Ramos (cell line): ENCODE data around the gene GPR161.

ENCODE experiments used
- in situ Hi-C: fragments of 300-500 bp; cut with MboI; formaldehyde crosslinking; loops from one replicate; pipeline ENCODE4 v1.14.3; 2022; ENCODE audit warnings: low sequenced_read_pairs; ENCODE audit not compliant: unreplicated experiment

Gene GPR161

DNA sequence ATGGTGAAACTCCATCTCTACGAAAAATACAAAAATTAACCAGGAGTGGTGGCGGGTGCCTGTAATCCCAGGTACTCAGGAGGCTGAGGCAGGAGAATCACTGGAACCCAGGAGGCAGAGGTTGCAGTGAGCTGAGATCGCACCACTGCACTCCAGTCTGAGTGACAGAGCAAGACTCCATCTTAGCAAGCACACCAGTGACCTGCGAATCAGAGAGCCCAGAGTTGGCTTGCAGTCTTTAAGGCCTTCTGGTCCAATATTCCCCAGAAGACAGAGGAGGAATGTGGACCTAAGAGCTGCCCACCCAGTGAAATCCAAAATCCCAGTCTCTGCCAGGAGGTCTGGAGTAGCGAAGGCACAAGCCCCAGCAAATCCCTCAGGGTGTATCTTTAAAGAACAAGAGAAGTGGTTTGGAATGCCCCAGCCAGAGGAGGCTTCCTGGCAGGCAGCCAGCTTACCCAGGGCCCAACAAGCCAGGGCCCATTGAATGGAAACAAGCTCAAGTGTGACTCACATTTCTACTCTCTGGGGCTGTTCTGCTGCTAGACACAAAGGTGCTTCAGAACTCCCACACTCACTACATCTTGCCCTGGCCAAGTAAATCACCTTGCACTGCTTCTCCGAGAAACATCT is 23.9 kb downstream of the GPR161 start:
- in situ Hi-C loops, result no loop called here

DNA sequence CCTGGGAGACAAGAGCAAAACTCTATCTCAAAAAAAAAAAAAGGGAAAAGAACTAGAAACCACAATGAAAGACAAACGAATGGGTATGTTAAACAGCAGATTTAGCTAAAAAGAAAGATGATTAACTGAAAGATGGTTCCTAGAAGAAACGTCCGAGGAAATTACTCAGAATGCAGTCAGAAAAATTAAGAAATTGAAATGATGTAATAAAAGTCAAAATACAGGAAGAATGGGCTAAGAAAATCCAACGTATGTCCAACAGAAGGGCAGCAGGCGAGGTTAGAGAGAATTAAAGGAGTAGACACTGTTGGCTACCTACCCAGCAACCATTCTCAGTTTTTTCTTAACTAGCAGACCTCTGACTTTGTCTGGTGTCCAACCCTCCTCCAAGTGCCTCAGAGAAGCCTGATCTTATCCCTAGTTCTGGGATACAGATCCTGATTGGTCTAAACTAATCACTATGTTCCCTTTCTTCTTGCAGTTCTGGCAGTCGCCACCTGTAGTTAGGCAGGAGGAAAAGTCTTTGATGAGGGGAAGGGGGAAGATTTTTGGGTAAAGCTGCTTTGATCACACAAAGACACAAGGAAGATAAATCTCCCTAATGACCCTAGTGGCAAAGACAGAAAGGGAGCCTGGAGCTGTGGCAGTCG is 25.7 kb downstream of the GPR161 start:
- in situ Hi-C loops, result no loop called here

DNA sequence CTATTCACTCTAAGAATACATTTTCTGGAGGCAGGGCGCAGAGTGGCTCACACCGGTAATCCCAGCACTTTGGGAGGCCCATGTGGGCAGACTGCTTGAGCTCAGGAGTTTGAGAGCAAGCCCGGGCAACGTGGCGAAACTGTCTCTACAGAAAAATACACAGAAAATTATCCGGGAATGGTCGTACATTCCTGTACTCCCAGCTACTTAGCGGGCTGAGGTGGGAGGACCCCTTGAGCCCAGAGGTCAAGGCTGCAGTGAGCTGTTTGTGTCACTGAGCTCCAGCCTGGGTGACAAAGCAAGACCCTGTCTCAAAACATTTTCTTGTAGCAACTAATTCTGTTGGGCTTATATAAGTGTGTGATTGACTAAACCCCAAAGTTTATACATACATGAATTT is 30.5 kb downstream of the GPR161 start:
- in situ Hi-C loops, result no loop called here

DNA sequence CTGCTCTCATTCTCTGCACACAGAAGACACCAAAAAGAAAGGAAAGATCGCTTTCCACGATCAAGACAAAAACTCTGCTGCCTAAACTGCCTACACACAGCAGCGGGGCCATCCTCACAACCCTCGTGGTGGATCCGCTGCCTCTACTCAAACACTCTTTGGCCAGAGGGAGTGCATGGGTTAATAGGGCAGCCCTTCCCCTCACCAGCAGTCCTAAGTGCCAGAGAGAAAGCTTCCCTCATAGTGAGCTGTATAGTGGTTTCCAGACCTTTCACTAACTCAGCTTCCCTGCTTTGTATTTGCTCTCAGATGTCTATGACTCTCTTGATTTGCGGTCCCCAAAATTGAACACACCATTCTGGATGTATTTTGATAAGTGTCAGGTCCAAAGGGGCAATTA is 30.9 kb downstream of the GPR161 start:
- in situ Hi-C loops, result no loop called here

DNA sequence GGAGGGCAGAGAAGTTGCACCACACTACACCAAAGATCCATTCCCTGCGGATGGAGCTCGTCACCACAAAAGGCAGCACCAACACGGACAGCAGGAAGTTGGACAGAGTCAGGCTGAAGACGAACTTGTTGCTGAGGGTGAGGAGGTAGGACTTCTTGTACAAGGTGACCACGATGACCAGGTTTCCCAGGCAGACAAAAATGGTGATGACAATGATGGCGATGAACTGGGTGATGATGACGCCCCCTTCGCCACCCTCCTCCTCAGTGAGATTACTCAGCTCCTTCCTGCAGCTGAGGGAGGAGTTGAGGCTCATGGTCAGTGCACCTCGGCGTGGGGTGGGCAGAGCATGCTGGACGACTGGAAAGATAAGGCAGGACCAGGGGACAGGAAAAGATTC is 32.2 kb downstream of the GPR161 start:
- in situ Hi-C loops, result no loop called here

DNA sequence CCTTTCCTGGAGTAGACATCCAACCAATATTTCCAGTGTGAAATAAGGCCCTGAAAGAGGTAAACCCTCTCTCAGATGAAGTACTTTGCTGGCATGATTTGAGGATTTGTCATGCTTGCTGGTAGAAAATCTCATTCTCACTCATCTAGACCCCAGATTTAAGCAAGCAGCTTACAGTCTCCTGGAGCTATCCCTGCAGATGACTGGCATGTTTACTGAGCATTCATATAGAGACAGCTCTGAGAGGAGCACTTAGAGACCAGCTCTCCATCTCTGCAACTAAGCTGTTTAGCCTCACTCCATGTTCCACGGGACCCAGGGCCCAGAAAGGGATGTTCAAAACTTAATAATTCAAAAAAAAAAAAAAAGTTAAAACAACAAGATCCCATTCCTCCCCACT is 34.2 kb downstream of the GPR161 start:
- in situ Hi-C loops, result no loop called here

DNA sequence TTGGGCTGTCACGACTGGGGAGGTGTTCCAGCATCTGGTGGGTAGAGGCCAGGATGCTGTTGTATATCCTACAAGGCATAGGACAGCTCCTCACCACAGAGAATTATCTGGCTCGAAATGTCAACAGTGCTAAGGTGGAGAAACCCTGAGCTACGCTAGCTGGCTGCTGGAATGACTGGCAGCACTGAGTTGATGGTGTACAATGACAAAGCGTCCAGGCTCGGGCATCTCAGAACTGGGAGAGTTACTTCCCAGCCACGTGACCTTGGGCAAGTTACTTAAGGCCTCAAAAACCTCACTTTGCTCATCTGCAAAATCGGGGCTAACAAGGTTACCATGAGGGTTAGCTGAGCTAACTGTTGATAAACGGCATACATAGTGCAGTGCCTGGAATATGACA is 35.4 kb downstream of the GPR161 start:
- in situ Hi-C loops, result no loop called here

DNA sequence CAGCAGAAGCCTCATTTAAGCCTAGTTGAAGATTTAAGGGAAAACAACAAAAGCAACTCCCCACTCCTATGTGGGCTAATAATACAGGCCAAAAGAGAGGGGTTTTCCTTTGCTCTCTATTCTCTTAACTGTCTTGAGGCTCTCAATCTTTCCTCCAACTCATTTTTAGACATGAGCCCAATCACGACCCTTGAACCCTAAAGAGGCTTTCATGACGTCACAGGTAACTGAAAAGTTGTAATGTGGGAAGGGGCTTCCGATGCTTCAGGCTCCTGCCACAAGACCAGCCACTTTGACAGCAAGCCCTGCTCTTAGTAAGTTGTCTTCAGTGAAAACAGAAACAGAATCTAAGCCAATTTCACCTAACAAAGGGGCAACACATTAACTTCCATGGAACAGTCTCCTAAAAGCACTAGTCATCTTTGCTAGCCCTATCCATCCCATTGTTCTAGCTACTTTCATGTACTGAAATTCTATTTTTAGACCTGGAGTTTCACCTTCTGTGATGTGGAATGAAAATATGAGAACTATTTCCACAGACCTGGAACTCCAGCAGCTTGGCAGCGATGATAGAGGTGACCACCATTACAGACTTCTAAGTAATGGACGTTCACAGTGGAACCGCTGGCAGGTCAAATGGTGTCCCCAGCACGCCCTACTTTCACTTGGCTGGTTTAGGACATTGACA is 36.3 kb downstream of the GPR161 start:
- in situ Hi-C loops, result no loop called here

DNA sequence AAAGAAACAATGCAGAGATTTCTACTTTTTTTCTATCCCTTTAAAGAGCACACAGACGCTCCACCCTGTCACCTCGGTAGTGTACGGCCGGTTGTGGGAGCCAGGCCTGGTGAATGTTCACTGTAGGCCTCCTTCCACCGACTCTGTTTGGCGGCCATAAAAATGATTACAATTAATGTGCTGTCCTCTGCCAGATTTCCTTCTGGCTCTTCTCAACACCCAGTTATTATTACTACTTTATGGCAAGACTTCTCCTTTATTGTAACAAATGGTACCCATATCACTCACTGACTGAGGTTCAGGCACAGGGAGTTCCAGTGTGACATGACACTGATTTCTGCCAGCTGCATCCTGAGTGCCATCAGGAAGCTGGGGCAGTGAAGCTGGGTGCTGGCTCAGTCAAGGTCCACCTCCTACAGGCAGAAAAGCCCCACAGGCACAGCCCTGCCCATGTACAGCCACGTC is 37.4 kb downstream of the GPR161 start:
- in situ Hi-C loops, result loop anchor here (25.0 kb wide), 1 partner anchor 512 kb away; no protein-coding TSS in a partner anchor

DNA sequence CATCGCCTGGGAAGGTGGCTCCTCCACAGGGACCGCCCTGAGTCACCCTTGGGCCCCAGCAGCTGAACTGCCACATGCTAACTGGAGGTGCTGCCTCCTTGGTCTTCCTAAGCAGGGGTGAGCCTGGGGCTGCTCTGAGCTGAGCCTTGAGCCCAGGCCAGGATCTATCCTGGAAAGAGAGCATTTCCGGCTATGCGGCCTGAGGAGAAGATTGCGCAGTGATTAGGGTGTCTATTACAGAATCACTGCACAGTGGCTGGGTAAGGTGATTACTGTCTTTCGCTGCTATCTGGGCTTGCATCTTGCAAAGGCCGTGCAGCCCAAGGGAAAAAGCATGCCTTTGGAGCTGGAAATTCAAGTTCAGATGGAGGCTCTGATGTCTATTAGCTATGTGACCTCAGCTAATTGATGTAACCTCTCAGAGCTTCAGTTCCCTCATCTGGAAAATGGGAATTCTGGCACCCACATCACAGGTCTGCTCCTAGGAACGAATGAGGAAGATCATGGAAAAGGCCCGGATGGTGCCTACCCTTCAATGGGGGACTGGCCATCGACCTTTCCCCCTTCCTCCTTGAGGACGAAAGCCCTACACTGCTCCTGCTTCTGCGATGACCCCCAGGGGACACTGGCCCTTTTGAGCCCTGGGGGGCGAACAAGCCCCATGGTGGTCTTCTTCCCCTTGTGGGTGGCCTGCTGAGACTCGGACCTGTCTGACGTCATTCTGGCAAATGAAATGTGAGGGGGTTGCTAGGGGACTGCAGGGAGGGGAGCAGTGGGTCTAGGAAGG is 38.0 kb downstream of the GPR161 start:
- in situ Hi-C loops, result loop anchor here (25.0 kb wide), 1 partner anchor 511 kb away; no protein-coding TSS in a partner anchor

DNA sequence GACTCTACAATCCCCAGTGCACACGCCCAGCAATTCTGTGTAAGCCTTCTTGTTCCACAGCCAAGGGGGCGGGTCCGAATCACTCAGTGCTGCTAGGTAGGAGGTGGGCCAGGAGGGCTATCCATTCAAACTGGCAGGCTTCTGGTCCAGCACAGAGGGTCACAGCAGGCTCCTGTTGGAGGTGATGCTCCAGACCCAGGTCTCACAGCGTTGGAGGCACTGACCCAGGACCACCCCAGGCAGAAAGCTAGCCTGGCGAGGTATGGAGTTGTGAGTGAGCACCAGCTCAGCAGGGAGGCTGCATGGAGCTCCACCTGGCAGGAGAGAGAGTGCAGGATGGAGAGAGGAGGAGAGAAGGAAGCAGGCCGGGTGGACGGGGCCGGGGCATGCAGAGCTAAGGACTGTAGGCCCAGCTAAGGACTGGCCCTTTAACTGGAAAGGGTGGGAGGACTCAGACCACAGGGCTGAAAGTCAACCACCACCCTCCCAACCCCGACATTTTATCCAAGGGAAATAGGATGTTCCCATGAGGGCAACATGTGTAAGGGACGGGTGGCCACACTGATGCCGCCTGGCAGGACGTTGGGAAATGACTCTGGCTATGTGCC is 38.7 kb downstream of the GPR161 start:
- in situ Hi-C loops, result loop anchor here (25.0 kb wide), 1 partner anchor 511 kb away; no protein-coding TSS in a partner anchor

DNA sequence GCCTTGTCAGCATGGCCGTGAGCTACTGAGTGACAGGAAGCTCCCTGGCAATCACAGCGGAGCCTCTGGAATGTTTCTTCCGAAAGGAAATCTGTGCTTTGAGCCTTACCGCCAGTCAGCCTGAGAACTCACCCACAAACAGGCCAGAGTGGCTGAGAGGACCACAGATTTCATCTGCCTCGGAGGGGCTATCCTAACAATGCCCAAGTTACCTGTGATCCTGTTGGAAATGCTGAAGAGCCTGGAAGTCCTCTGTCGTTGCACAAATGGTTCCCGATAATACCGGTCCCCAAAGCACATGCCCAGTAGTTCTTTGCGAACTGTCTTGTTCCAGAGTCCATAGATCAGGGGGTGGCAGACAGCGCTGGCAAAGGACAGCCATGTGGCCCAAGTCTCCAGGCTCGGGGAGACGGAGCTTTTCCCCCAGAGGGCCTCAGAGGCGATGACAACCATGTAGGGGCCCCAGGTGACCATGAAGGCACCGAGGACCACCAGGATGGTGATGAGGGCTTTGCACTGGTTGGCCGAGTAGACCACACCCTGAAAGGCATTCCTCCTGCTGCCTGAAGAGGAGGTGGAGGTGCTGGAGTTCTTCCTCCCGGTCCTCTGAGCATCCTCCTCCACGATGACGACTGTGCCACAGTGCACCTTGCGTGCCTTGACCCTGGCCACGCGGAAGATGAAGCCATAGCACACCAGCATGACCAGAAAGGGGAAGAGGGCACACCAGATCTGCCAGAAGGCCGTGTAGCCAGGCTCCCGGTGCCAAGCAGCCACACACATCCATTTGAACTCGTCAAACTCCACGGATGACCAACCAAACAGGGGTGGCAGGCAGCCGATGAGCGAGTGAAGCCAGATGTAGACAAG is 40.2 kb downstream of the GPR161 start:
- in situ Hi-C loops, result loop anchor here (25.0 kb wide), 1 partner anchor 509 kb away; no protein-coding TSS in a partner anchor

DNA sequence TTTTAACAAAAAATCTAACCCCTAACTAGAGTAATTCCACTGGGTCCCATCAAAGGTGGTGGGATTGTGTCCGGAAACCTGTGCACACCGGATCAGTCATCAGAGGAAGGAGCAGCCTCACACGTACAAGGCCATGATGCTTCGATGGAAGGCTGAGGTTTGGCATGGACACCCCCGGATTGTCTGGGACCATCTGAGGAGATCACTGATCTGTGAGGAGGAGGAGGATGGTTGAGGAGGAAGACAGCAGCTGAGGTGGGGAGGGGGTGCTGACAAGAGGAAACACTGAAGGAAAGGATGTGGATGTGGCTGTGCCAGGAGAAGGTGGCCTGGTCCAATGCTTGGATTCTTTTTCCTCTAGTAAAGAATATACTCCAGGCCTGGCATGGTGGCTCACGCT is 41.3 kb downstream of the GPR161 start:
- in situ Hi-C loops, result loop anchor here (25.0 kb wide), 1 partner anchor 508 kb away; no protein-coding TSS in a partner anchor

DNA sequence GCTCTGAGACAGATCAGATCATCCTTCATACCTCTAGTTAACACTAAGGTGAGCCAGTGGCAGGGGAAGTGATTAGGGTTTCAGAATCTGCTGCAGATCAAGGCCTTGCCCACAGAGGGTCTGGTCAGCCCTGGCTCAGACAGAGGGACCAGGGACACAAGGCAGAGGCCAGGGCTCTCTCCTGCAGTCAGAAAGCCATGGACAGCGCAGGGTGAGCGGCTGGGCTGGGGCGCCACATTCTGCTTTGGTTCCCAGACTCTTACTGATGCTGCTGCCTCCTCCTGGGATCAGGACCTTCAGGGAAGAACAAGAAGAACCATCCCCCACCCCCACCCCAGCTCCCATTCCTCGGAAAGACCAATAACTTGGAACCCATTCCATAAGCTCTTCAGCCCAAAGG is 43.1 kb downstream of the GPR161 start:
- in situ Hi-C loops, result loop anchor here (25.0 kb wide), 1 partner anchor 506 kb away; no protein-coding TSS in a partner anchor

DNA sequence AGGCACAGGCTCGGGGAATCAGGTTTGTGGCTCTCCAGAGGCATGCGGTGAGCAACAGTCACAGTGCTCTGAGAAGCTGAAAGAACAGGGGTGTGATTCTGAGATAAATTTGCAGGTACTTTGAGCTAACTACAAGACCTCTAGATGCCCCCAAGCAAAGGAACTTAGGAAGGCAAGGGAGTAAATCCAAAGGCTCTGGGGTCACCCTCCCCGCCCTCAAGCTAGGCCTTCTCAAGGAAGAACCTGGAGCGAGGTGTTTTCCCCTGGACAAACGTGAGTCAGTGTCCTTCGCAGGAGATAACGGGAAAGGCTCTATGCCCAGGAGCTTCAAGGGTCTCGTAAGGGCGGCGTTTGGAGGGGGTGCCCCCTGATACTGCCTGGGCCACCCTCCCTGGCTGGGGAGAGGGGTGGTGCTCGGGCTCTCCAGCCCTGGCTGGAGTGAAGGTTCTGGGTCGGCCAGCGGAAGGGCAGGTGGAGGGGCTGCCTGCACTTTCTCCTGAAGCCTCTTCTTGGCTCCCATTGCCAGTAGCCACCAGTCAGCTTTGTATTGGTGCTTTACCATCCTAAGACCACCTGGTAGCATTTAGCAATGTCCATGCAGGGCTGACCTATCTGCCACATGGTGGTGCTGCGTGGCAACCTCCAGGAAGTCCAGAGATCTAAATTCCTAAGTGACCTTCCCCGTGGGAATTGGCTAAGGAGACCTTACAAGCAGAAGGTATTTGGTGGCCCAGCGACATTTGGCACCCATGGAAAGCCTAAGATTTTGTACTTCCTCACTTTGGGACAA is 44.0 kb downstream of the GPR161 start:
- in situ Hi-C loops, result loop anchor here (25.0 kb wide), 1 partner anchor 505 kb away; no protein-coding TSS in a partner anchor

DNA sequence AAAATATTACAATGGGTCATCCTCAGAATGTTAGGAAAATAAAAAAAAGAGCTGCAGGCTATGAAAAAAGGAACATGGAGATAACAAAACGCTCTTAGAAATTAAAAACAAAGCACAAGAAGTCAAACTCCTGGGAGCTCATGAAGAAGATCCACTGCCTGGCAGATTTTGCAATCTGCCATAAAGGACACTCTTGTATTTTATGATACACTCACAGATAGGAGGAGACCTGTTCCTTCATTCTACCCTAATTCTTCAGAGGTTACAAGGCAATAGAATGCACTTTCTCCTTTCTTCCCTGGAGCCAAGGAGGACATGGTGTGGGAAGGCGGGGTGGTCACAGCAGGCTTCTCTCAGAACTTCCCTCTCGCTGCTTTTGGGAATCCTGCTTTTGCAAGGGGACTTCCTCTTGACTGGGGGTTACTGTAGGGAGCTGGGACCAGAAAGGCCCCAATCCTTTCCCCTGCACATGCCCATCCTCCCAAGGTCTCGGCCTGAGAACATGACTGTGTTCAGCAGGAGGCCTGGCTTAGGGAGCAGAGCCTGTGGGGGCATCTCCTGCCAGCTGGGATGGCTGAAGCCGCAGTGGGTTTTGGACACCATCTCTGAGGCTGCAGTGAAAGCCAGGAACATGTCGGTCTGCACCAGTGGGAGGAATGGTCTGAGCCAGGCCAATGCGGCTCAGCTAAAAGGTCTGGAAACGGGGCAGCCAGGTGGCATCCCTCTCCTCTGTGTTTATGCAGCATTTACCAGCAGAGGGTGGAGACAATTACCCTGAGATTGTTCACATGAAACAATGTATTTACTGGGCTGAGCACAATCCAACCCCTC is 44.8 kb downstream of the GPR161 start:
- in situ Hi-C loops, result loop anchor here (25.0 kb wide), 1 partner anchor 505 kb away; no protein-coding TSS in a partner anchor

DNA sequence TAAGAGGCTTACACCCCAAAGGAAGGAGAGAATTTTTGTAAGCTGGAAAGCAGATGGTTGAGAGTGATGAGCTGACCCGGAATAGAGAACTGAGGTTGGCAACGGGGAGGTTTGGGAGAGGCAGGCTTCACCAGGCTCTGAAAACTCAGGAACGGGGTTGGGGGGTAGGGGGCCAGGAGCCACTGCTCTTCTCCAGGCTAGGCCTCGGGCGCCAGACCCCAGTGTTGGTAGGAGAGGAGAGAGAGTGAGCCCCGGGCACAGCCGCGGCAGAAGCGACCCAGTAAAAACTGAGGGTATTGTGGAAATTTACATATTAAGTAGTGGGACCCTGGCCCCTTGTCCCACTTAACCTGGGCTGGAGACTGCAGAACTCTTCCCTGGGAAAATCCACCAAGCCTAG is 45.7 kb downstream of the GPR161 start:
- in situ Hi-C loops, result loop anchor here (25.0 kb wide), 1 partner anchor 504 kb away; no protein-coding TSS in a partner anchor
